Fibroblast of peridontal ligament (primary cell): ENCODE results near the gene HMBS.
"Not testable (repeated sequence)": the region's sequence is repeated elsewhere in the genome, so short reads cannot be mapped to it uniquely, and the experiment has no call there.

ENCODE experiments used
- DNase-seq: peaks from one replicate; pipeline ENCODE4 v3.0.0-alpha.2; 2010; ENCODE audit errors: extremely low read depth

The HMBS gene

DNA sequence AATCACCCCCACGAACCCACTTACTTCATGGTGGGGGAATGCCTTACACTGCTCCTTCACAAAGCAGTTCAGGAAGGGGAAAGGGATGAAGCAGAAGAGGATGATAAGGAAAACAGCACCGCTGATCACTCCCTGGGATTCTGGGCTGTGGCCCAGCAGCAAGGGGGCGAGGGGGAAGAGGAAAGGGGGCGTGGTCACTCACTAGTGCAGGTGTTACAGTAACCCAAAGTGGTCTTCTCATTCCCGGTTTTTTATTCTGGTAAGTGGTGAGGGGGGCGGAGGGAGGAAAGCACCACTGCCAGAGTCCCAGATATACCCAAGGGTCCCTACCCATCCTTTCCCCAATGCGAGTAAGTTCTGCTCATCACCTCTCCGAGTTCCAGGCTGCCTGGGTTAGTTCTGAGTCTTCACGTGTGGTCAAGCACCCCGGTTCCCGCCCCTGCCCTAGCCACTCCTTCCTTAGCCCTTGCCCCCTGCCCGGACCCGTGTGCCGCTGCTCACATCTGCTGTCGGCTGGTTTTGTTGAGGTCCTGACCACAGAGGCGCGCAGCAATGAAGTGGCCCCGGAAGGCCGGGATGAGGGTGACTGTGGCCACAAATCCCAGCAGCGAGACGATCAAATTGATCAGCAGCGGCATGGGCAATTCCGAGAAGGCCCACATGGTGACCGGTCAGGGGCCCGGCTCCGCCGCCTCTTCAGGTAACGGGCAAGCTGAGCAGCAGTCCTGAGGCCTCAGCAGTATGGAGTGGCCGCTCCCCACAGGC lies 16.5 kb downstream of the HMBS start:
- DNase-seq, result no peak

DNA sequence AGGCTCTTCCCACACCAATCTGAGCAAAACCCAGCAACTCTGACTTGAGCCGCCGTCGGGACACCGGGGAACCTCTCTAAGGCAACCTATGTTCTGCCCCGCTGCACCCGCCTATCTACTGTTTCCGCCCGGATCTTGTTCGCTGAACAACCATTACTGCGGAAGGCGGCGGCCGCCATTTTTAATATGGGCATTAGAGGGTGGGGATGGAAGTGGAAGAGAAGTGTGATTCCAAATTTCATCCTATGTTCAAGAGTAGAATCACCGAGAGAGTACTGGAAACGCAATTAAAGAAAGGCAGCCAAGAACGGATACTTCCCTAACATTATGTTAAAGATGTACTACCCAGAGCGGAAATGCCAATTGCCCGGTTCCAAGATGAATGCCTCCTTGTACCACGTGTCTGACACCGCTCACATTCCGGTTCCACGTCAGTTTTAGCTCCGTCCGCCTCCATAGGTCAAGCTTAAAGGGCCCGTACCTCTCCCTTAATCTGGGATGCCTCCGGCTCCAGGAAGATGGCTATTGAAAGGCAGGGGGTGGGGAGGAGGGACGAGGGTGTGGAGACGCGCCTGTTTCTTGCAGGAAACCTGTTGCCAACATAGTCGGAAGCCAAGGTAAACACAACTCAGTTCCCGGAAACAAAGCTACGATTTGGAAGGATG lies 17.2 kb downstream of the HMBS start, which contains the start of gene DPAGT1:
Gene DPAGT1, minus strand, starts transcription at position 95 of the 665 bp plus-strand sequence. CDS start 198 bp downstream, outside the sequence.
- peak; percentile 97 for DNase-seq

DNA sequence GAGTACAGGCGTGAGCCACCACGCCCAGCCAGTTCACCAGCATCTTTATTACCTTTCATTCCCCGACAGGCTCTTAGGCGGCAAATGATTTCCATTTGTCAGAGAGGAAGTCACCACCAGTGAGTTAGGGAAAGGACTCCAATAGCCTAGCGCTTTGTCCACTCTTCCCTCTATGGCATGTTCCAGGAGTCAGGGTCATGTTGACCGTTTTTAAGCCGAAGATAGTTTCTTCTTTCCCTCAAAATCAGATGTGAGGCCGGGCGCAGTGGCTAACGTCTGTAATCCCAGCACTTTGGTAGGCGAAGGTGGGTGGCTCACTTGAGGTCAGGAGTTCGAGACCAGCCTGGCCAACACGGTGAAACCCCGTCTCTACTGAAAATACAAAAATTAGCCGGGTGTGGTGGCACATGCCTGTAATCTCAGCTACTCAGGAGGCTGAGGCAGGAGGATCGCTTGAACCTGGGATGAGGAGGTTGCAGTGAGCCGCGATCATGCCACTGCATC lies 18.5 kb downstream of the HMBS start:
- not testable (repeated sequence) for DNase-seq

DNA sequence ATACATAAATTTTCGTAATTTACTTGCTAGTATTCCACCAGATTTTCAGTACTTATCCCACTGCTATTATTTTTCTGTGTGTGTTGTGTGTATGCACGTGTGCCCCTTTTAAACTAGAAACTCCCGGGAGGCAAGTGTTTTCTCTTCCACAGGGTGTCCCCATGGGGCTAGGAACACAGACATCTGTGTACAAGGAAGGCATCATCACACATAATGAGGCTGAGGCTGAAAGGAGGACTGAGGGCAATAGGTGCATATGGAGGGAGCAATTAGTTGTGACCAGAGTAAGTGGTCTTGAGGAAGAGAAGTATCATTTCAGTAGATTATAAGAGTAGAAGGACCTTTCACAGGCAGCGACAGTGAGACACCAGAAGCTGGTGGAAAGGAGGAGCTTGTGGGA lies 19.1 kb downstream of the HMBS start:
- DNase-seq, result no peak

DNA sequence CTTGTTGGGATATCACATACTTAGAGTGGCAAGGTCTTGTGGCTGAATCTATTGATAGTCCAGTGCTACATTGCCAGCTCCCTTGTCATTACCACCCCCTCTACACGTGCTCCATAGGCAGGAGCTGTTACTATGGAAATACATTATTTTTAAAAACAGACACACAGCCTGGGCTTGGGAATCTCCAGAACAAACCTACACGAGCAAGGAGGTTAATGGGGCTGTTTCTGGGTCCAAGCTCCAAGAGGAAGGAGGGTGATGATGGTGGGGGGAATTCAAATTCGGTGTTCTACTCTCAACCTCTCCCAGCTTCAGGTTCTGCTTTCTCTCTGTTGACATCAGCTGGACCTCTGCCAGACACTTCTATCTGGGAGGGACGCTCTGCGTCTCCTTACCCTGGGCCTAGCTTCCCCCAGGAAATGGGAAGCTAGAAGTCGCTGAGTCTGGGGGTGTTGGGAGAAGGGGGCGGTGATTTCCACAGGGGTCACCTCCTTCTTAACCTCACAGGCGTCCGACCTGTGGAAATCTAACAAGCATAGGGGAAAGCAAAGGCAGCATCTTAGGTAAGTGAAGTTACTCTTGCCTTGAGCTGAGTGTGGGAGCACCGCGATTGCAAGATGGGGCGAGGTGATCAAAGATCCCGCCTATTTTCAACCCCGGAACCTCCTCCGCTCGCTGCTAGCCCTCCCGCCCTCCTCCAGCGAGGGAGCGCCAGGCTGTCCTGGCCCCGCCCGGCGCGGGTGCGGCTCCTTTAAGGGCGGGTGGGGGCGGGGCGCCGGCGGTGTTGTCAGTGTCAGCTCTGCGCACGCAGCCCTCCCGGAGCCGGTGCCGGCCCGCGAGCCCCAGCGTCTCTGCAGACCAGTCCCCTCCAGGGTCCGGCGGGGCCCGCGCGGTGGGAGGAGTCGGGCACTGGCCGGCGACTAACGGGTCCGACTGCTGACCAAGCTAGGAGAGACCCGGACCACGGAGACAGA lies 22.2 kb downstream of the HMBS start, which contains the start of gene C2CD2L:
Gene C2CD2L, plus strand, starts transcription at position 781 of the 974 bp plus-strand sequence. CDS start 398 bp downstream, outside the sequence.
- peak; percentile 82 for DNase-seq

- no peak for DNase-seq
Measured at GRCh38 chr11:119107538-119108145, 23.0 kb downstream of the HMBS start.

- no peak for DNase-seq
Measured at GRCh38 chr11:119108146-119108856, 23.6 kb downstream of the HMBS start.

DNA sequence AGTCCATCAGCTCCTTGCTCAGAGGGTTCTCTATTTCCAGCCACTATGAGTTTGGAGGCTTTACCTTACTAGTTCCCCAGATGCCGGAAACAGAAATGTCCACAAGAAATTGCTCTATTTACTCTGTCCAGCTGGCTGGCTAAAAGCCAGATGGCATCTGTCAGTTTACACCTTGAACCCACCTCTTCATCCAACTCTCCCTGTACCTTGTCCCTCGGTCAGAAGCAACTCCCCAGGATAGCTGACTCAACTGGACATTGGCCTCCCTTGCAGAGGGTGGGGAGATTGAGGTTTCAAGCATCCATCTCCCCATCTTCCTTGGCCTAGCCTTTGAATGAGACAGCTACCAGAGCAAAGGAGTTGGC lies 24.2 kb downstream of the HMBS start:
- DNase-seq, result no peak

GRCh38 chr11:119109843-119110242 lies 25.2 kb downstream of the HMBS start:
- no peak for DNase-seq

DNA sequence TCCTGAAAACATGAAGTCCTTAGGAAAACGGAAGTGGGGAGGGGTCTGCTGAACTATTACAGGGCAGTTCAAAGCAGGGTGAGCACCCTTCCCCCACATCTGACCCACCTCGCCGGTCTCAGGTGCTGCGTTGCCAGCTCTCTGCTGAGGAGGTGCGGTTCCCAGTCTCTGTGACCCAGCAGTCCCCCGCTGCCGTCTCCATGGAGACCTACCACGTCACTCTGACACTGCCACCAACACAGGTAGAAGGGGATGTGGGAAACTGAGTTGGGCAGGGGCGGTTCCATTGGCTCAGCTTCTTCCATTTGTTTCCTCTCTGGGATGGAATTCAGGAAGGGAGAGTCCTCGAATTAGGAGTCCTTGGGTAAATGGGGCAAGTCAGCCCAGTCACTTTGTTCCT lies 25.8 kb downstream of the HMBS start:
- no peak for DNase-seq

- no peak for DNase-seq
Measured at GRCh38 chr11:119111361-119111925, 26.8 kb downstream of the HMBS start.

DNA sequence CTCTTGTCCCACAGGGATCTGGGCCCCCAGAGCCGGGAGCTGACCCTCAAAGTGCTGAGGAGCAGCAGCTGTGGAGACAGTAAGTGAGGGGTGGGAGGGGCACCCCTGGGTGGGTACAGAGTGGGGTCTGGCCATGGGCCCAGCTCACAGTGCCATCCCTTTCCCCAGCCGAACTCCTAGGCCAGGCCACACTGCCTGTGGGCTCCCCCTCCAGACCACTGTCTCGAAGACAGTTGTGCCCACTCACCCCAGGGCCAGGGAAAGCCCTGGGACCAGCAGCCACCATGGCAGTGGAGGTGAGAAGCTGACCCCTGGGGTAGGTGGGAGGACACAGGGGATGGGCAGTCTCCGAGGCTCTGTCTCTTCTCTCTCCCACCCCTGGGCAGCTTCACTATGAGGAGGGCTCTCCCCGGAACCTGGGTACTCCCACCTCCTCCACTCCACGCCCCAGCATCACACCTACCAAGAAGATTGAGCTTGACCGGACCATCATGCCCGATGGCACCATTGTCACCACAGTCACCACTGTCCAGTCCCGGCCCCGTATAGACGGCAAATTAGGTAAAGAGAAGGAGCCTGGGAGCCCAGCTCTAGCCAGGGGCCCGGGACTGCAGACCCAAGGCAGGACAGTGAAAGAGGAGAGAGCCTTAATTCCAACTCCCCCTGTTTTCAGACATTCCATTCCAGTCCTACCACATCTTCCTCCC lies 27.8 kb downstream of the HMBS start:
- no peak for DNase-seq

DNA sequence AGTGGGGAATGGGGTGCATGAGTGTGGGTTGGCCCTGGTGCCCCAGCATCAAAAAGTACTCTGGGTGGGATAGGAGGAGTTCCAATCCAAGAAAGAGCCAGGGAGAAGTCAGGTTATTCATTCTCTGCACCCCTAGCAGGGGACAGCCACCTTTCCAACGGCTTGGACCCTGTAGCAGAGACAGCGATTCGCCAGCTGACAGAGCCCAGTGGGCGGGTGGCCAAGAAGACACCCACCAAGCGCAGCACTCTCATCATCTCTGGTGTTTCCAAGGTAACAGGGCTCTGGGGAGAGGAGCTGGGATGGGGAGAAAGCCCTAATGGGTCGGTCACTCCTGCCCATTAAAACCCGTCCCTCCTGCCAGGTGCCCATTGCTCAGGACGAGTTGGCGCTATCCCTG lies 29.0 kb downstream of the HMBS start:
- DNase-seq, result no peak

- DNase-seq, result no peak
Measured at GRCh38 chr11:119114351-119114750, 29.7 kb downstream of the HMBS start.

DNA sequence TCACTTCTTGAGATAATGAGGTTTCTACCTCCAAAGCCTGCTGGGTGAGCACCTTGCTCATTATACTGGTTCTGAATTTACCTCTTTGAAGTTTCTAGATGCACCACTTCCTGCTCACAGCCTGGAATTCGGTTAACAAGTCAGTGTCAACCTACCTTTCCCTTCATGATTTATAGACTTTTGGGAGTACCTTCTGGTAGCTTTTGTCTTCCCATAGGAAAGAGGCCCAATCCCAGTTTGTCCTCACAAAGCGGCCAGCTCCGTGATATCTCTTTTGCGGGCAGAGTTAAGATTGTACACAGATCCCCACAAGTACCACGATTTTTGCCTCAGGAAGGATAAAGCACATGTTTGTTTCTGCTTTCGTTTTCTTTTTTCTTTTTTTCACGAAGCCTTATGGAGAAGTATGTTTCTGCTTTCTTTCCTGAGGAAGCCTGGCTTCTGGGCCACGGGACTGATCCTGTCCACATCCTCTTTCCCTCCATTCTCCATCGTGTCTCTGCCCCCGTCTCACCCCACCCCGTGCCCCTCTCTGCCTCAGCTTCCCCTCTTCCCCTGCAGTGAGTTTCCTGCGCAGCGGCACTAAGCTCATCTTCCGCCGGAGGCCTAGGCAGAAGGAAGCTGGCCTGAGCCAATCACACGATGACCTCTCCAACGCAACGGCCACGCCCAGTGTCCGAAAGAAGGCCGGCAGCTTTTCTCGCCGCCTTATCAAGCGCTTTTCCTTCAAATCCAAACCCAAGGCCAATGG lies 31.0 kb downstream of the HMBS start:
- DNase-seq, result no peak

DNA sequence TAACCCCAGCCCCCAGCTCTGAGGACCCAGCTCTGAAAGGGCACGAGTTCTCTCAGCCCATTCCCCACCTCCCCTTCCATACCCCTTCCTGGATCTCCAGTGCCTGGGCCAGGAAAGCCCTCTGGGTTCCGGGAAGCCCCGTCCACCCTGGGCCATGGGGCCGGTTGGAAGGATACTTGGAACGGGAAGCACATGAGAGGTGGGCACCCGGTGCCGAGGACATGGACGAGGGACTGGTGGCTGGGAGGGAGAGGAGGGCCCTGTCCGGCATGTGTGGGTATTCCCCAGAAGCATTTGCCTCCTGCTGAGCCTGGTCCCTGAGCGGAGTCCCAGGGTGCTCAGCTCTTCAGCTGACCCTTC lies 31.5 kb downstream of the HMBS start:
- no peak for DNase-seq

DNA sequence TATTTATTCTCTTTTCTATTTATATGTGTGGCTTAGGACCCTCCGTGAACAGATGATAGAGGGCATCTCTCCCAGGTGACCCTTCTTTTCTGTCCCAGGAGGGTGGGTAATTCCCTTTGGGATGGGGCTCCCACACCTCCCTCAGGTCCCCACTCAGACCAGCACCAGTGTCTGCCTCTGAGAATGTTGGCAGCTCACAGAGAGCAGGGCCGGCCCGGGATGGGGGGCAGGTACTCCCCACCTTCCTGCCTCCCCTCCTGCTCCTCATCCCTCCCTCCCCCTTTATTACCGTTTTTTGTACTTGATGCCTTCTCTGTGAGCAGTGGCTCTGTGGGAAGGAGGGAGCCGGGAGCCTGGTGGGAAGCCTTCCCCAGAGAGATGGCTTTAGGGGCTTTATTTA lies 31.9 kb downstream of the HMBS start:
- no peak for DNase-seq

DNA sequence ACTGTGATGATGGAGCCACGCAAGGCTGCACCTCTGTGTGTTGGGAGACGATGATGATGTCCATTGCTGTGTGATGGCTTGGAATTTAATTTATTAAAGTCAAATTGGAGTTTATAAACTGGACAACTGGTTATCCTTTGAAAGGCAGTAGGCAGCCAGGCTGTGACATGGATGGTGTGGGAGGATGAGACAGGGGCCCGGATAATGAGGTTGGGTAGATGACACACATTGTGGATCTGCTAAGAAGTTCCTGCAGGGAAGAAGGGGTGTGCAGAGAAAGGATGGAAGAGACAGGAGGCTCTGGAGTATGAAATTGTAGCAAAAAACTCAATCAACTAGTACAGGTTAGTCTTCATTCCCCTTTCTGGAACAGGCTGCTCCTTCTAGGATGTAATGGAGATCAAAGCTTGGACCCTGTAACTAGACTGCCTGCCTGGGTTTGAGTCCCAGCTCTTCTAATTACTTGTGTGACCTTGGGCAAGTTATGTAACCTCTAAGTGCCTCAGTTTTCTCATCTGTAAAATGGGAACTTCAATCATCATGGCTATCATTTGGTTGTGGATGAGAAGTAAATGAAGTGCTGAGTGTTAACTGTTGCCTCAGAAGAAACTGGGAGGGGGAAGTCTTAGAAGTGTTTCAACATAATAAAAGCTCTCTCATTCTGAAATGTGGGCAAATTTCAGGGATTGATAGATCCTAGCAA lies 32.5 kb downstream of the HMBS start:
- DNase-seq, result no peak

GRCh38 chr11:119118227-119118626 lies 33.5 kb downstream of the HMBS start:
- no peak for DNase-seq
